Measurements from ENCODE around the gene SPECC1.
A peak's percentile ranks its signal among the peaks of the same experiment; 100 is the strongest.
"Not testable (repeated sequence)": the region's sequence is repeated elsewhere in the genome, so short reads cannot be mapped to it uniquely, and the experiment has no call there.

Gene SPECC1

GRCh38 chr17:20300436-20300934 is 291.3 kb downstream of the SPECC1 start:
- ATAC-seq = no peak
- H3K9me3 Mint-ChIP-seq = peaks cover 5 to 12% of the 10 kb centered on the region in 2 donors

DNA sequence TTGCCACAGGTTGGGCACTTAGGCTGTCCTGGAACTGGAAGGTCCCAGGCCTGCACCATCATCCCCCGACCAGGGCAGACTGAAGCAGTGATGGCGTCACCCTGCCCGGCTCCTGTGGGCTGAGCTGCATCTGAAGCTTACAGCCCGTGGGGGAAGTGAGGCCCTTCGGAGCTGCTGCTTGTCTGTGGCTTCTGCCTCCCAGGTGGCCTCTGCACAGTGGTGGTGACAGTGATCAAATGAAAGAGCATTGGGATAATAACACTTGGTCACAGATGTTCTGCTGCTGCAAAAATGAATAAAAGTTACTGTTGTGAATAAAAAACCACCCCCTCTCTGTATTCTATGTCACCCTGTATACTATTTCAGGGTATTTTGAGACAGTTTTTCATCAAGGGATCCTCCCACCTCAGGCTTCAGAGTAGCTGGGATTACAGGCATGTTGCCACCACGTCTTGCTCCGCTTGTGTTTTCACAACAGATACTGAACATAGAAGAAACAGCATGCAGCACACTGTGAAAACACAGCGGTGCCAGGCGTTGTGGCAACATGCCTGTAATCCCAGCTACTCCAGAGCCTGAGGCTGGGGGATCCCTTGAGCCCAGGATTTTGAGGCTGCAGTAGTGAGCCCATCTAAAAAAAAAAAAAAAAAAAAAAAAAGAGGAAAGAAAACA is 293.2 kb downstream of the SPECC1 start:
- ATAC-seq = no peak
- peaks cover 7% of the 10 kb centered on the region for H3K4me1 Mint-ChIP-seq
- H3K9me3 Mint-ChIP-seq = peaks cover 17 to 25% of the 10 kb centered on the region in 2 donors
- no peak overlapping the region for H3K27ac Mint-ChIP-seq
- DNase-seq = no peak
- H3K4me3 Mint-ChIP-seq = no peak overlapping the region
- H3K27me3 Mint-ChIP-seq = no peaks in the 10 kb centered on the region

More at GRCh38 chr17:20300436-20300934, 291.3 kb downstream of the SPECC1 start:
- Mint-ChIP-seq H3K27me3 (no peaks in the 10 kb centered on the region), H3K27ac (peak overlapping the region in 1 of 2 donors; percentile 29), H3K4me1 (peaks cover 7% of the 10 kb centered on the region), H3K4me3 (no peak overlapping the region)
- no peak for DNase-seq

GRCh38 chr17:20304961-20305360 is 295.8 kb downstream of the SPECC1 start:
- peaks cover 21 to 30% of the 10 kb centered on the region in 2 donors for H3K9me3 Mint-ChIP-seq
- peaks cover 7% of the 10 kb centered on the region for H3K4me1 Mint-ChIP-seq
- no peak overlapping the region for H3K4me3 Mint-ChIP-seq
- H3K27me3 Mint-ChIP-seq = no peaks in the 10 kb centered on the region
- no peak overlapping the region for H3K27ac Mint-ChIP-seq
- DNase-seq (no peak), ATAC-seq (no peak)

- no peak for ATAC-seq
- H3K4me3 Mint-ChIP-seq = no peak overlapping the region
- peaks cover 21 to 30% of the 10 kb centered on the region in 2 donors for H3K9me3 Mint-ChIP-seq
- no peaks in the 10 kb centered on the region for H3K27me3 Mint-ChIP-seq
- H3K27ac Mint-ChIP-seq = no peak overlapping the region
- H3K4me1 Mint-ChIP-seq = peaks cover 7% of the 10 kb centered on the region
- no peak for DNase-seq
These were observed 297.8 kb downstream of the SPECC1 start for GRCh38 chr17:20306924-20307323.

DNA sequence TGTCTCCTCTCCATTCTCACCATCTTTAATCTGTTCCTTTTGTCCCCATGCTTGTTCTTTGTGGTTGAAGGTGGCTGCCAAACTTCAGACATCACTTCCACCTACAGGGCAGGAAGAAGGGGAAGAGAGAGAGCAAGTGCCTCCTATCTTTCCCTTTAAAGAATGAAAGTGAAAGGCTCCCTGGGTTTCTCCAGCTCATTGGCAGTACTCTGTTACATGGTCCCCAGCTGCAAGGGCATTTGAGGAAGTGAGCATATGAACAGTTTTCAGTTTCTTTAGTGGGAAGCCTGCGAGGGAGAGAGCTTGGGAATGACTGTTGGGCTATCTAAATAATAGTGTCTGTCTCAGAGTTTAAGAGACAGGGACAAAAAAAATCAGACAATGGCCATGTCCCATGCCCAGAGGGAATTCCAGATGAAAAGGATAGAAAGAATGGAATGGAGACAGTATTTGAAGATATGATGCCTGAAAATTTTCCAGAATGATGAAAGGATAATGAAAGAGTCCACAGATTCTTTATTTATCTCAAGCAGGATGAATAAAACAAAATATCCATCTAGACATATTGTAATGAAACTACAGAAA is 298.3 kb downstream of the SPECC1 start:
- Mint-ChIP-seq H3K4me1 (peaks cover 7% of the 10 kb centered on the region), H3K27me3 (no peaks in the 10 kb centered on the region), H3K9me3 (peaks cover 21 to 30% of the 10 kb centered on the region in 2 donors), H3K4me3 (no peak overlapping the region), H3K27ac (no peak overlapping the region)
- DNase-seq (no peak), ATAC-seq (no peak)

DNA sequence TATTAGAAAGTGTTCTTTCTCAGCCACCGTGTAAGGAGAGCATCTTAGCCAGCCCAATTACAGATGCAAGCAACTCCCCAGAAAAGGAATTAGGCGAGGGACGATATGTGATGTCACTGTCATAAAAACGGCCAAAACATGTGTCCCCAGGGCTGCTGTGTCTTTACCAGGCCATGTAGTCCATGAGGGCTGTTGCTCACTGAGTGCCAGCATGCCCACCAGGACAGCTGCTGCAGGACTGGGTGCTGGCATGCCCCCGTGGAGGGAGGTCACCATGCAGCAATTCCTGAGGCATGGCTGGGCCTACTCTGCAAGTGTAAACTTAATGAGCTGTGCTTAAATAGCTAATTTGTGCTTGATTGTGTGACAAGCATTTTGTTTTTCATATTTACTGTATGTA is 301.3 kb downstream of the SPECC1 start:
- ATAC-seq = no peak
- Mint-ChIP-seq H3K4me3 (no peak overlapping the region), H3K27me3 (no peaks in the 10 kb centered on the region), H3K27ac (no peak overlapping the region), H3K4me1 (no peaks in the 10 kb centered on the region), H3K9me3 (peaks cover 16 to 18% of the 10 kb centered on the region in 2 donors)
- no peak for DNase-seq

- no peak overlapping the region for H3K27ac Mint-ChIP-seq
- ATAC-seq (no peak), DNase-seq (no peak)
- no peaks in the 10 kb centered on the region for H3K9me3 Mint-ChIP-seq
- no peaks in the 10 kb centered on the region for H3K4me1 Mint-ChIP-seq
- H3K27me3 Mint-ChIP-seq = no peaks in the 10 kb centered on the region
- no peak overlapping the region for H3K4me3 Mint-ChIP-seq
These were observed 304.1 kb downstream of the SPECC1 start for GRCh38 chr17:20313306-20313705.

DNA sequence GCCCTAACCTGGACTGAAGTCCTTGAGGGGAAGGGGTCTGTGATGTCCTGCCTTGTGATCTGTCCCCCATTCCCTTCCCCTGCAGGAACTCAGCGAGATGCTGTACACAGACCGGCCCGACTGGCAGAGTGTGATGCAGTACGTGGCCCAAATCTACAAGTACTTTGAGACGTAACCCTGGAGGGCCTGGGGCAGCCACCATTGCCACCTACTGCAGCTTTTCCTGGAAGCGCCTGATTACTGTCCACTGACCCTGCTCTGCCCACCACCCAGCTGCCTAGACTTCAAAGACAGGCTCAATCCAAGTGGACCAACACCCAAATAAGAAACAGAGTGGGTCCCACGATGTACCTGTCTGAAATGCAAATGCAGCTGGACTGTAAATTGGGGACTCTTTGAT is 304.7 kb downstream of the SPECC1 start:
- DNase-seq (no peak), ATAC-seq (no peak)
- Mint-ChIP-seq H3K4me3 (no peak overlapping the region), H3K4me1 (no peaks in the 10 kb centered on the region), H3K27me3 (no peaks in the 10 kb centered on the region), H3K27ac (peak overlapping the region in 1 of 2 donors; percentile 61), H3K9me3 (no peaks in the 10 kb centered on the region)

- Mint-ChIP-seq H3K4me3 (no peak overlapping the region), H3K27ac (peak overlapping the region in 1 of 2 donors; percentile 48), H3K4me1 (no peaks in the 10 kb centered on the region), H3K27me3 (no peaks in the 10 kb centered on the region), H3K9me3 (no peaks in the 10 kb centered on the region)
- DNase-seq (no peak), ATAC-seq (no peak)
These were observed 305.7 kb downstream of the SPECC1 start for GRCh38 chr17:20314834-20315233.

DNA sequence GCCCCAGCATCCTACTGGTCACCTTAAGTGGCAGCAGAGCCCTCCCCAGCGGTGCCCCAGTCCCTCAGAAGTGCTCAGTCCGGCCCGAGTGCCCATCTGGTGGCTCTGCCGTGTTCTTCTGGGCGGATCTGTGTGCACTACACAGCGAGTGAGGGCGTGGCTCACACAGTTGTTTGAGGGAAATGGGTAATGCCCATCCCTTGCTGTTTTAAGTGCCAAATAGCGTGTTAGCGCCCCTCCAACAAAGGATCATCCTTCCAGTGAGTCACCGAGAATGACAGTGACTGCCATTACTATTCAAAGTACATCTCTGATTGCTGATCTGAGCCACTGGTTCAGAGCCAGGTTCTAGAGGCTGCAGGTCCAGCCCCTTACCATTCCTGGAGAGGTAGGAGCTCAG is 306.2 kb downstream of the SPECC1 start:
- Mint-ChIP-seq H3K9me3 (no peaks in the 10 kb centered on the region), H3K27me3 (no peaks in the 10 kb centered on the region), H3K4me3 (no peak overlapping the region), H3K4me1 (no peaks in the 10 kb centered on the region), H3K27ac (no peak overlapping the region)
- DNase-seq (no peak), ATAC-seq (no peak)

- ATAC-seq (no peak), DNase-seq (no peak)
- Mint-ChIP-seq H3K27ac (no peak overlapping the region), H3K4me3 (no peak overlapping the region), H3K9me3 (no peaks in the 10 kb centered on the region), H3K4me1 (peaks cover 4% of the 10 kb centered on the region), H3K27me3 (no peaks in the 10 kb centered on the region)
These were observed 306.7 kb downstream of the SPECC1 start for GRCh38 chr17:20315821-20316220.

- H3K27me3 Mint-ChIP-seq, H3K9me3 Mint-ChIP-seq, H3K4me1 Mint-ChIP-seq: not testable (repeated sequence)
- DNase-seq (peak; percentile 86 to 87), ATAC-seq (peak; percentile 96)
- Mint-ChIP-seq H3K27ac (peak overlapping the region in 1 of 2 donors; percentile 59), H3K4me3 (peak overlapping the region; percentile 54 to 72)
These were observed 311.5 kb downstream of the SPECC1 start for GRCh38 chr17:20320535-20321229.

- Mint-ChIP-seq H3K4me3 (peak overlapping the region in 1 of 2 donors; percentile 72), H3K27ac (peak overlapping the region in 1 of 2 donors; percentile 74)
- H3K27me3 Mint-ChIP-seq, DNase-seq, H3K9me3 Mint-ChIP-seq, H3K4me1 Mint-ChIP-seq, ATAC-seq: not testable (repeated sequence)
These were observed 312.2 kb downstream of the SPECC1 start for GRCh38 chr17:20321357-20321756.

DNA sequence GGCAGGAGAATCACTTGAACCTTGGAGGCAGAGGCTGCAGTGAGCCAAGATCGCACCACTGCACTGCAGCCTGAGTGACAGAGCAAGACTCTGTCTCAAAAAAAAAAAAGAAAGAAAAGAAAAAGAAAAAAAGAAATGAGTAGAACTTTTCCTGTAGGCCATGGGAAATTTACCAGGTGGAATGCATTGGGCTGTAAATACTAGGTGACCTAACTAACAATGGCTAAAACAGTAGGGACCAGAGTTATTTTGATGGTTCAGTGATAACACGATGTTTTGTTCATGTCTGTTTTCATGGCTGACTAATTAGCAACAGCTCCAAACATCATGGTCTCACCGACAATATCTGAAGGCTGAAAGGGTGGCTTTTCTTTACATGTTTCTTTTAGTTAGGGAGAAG is 318.6 kb downstream of the SPECC1 start:
- DNase-seq, H3K4me3 Mint-ChIP-seq, H3K4me1 Mint-ChIP-seq, ATAC-seq, H3K27me3 Mint-ChIP-seq, H3K9me3 Mint-ChIP-seq, H3K27ac Mint-ChIP-seq: not testable (repeated sequence)

DNA sequence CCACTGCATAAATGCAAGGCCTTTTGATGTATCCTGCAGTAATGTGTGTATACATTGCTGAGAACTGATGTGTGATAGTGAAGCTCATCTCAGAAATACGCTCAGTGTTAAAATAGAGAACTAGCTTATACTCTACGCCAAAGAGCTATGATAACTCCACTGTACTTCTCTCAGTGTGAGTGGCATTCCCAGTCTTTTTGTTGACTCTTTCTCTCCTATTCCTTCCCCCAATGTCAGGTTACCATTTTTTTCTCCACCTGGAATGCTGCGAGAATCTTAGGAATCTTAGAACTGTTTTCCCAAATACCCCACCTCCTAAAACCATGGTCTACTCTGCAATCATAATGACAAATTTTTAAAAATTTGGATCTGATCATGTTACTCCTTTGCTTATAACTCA is 342.2 kb downstream of the SPECC1 start:
- H3K27me3 Mint-ChIP-seq, H3K4me3 Mint-ChIP-seq, DNase-seq, H3K27ac Mint-ChIP-seq, ATAC-seq, H3K4me1 Mint-ChIP-seq, H3K9me3 Mint-ChIP-seq: not testable (repeated sequence)

GRCh38 chr17:20352567-20352966 is 343.4 kb downstream of the SPECC1 start:
- H3K4me3 Mint-ChIP-seq, H3K9me3 Mint-ChIP-seq, H3K27ac Mint-ChIP-seq, H3K27me3 Mint-ChIP-seq, H3K4me1 Mint-ChIP-seq, DNase-seq, ATAC-seq: not testable (repeated sequence)
